Lung (tissue), 12 donors: Measurements from ENCODE around the gene MLH3. TPM values are rescaled to one million over a fixed set of nuclear protein-coding genes. Genes with fewer than 3 reads are reported as not detected.

Experiments
- ATAC-seq: fragments of 200-7000 bp; cut with Tn5 transposase; one replicate; pipeline ENCODE4 v1.9.1; 2020; ENCODE audit warnings: moderate number of reproducible peaks; ENCODE audit not compliant: insufficient read depth, low FRiP score
- DNase-seq, 3 donors: peaks; one replicate each; pipeline ENCODE4 v3.0.0-alpha.2; 2013 to 2017
- H3K27ac ChIP-seq, 2 donors: one replicate each; pipeline ENCODE4 v1.5.1; 2013; ENCODE audit warnings: mild to moderate bottlenecking in 2 of 2, moderate library complexity in 2 of 2, control low read depth in 1 of 2, inconsistent platforms in 1 of 2, low read depth in 1 of 2, low read length in 1 of 2
- H3K27me3 ChIP-seq, 3 donors: one replicate each; pipeline ENCODE4 v1.5.1; 2013; ENCODE audit warnings: low read length in 2 of 3; ENCODE audit not compliant: control insufficient read depth in 3 of 3, insufficient read depth in 3 of 3
- H3K36me3 ChIP-seq, 4 donors: one replicate each; pipeline ENCODE4 v1.5.1; 2013; ENCODE audit warnings: low read length in 4 of 4, mild to moderate bottlenecking in 1 of 4, moderate library complexity in 1 of 4; ENCODE audit not compliant: control insufficient read depth in 4 of 4, insufficient read depth in 4 of 4
- H3K4me1 ChIP-seq, 5 donors: one replicate each; pipeline ENCODE4 v1.5.1; 2013; ENCODE audit warnings: low read length in 5 of 5, mild to moderate bottlenecking in 2 of 5, moderate library complexity in 1 of 5; ENCODE audit not compliant: control insufficient read depth in 5 of 5, insufficient read depth in 5 of 5
- H3K4me3 ChIP-seq: one replicate; pipeline ENCODE4 v1.5.1; 2013; ENCODE audit warnings: mild to moderate bottlenecking, control low read depth, moderate library complexity
- H3K9ac ChIP-seq, 2 donors: one replicate each; pipeline ENCODE4 v1.5.1; 2013; ENCODE audit warnings: low read length in 2 of 2, control low read depth in 1 of 2; ENCODE audit not compliant: insufficient read depth in 1 of 2
- H3K9me3 ChIP-seq, 4 donors: one replicate each; pipeline ENCODE4 v1.5.1; 2013; ENCODE audit warnings: low read length in 3 of 4, mild to moderate bottlenecking in 1 of 4, moderate library complexity in 1 of 4; ENCODE audit not compliant: control insufficient read depth in 4 of 4, insufficient read depth in 3 of 4
- WGBS, 2 donors: extraction: QIAGEN DNeasy Blood & Tissue Kit; methylation state at CpG; one replicate each; pipeline ENCODE4 v1.1.7; 2013; 5-methylcytosine and 5-hydroxymethylcytosine counted together
- polyA plus RNA-seq, 2 donors: library from polyadenylated mRNA; stranded (reverse); fragments of 200-250 nt; gene quantifications; one replicate each; pipeline ENCODE4 v1.2.1, GENCODE V29; 2013
- total RNA-seq, 2 donors: library from RNA; depleted of rRNA in 1 of 2; stranded (reverse); fragments of >200 nt in 1 of 2; gene quantifications; one replicate each; pipeline ENCODE4 v1.2.1, GENCODE V29; 2014 to 2021
- TF ChIP-seq, protein P1 (sequence below): IDR thresholded peaks from 2 replicates; pipeline ENCODE4 v1.5.1; 2012; ENCODE audit warnings: mild to moderate bottlenecking; ENCODE audit errors: control extremely low read depth, extremely low read depth
- donor health status: control.
- donor health status: control.
- donor health status: Bipolar disorder and iron deficiency.
- donor health status: healthy.
- donor health status: DM: yes; HTN: yes; CAD: no.

Gene MLH3
- total and polyA plus RNA-seq, 4 donors, result 10.1 to 60.6 (median 19.9) TPM

DNA sequence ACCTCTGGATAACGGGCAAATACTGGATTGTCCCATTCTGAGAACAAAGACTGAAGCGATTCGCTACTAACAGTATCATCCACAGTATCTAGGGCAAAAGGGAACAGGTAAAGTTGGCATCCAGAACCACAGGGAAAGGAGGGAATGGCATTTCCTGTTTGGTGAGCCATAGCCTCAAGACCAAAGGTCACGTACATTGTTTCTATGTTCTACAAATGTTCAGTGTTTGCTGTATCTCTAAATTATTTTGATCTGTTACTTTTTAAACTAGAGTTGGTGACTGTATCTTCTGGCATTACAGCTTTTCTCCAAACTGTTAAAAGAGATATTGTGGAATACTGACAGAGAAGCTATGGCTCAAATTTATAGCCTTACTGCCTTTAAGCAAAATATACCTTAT is 9.7 kb downstream of the MLH3 start:
- Histone ChIP-seq H3K4me3 (no peak overlapping the region), H3K36me3 (peaks cover 7 to 23% (median 10%) of the 10 kb centered on the region in 4 donors), H3K27me3 (no peaks in the 10 kb centered on the region), H3K9ac (peak overlapping the region in 1 of 2 donors; percentile 59), H3K9me3 (no peaks in the 10 kb centered on the region), H3K4me1 (peaks cover 0 to 53% (median 11%) of the 10 kb centered on the region in 5 donors), H3K27ac (no peak overlapping the region)
- TF ChIP-seq, protein P1, sequence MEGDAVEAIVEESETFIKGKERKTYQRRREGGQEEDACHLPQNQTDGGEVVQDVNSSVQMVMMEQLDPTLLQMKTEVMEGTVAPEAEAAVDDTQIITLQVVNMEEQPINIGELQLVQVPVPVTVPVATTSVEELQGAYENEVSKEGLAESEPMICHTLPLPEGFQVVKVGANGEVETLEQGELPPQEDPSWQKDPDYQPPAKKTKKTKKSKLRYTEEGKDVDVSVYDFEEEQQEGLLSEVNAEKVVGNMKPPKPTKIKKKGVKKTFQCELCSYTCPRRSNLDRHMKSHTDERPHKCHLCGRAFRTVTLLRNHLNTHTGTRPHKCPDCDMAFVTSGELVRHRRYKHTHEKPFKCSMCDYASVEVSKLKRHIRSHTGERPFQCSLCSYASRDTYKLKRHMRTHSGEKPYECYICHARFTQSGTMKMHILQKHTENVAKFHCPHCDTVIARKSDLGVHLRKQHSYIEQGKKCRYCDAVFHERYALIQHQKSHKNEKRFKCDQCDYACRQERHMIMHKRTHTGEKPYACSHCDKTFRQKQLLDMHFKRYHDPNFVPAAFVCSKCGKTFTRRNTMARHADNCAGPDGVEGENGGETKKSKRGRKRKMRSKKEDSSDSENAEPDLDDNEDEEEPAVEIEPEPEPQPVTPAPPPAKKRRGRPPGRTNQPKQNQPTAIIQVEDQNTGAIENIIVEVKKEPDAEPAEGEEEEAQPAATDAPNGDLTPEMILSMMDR, result no peak
- WGBS, 2 donors, result 88 to 90% methylated on average over 4 of the region's 4 CpGs
- DNase-seq (no peak), ATAC-seq (no peak)

- TF ChIP-seq, protein P1, result no peak
- Histone ChIP-seq H3K4me1 (peaks cover 0 to 53% (median 11%) of the 10 kb centered on the region in 5 donors), H3K9me3 (no peaks in the 10 kb centered on the region), H3K36me3 (peaks cover 7 to 26% (median 10%) of the 10 kb centered on the region in 4 donors), H3K4me3 (no peak overlapping the region), H3K27ac (no peak overlapping the region), H3K9ac (no peak overlapping the region), H3K27me3 (no peaks in the 10 kb centered on the region)
- 96 to 98% methylated on average over 2 of the region's 2 CpGs for WGBS, 2 donors
- ATAC-seq, result no peak
- no peak for DNase-seq
Observed at GRCh38 chr14:75040959-75041358, 10.3 kb downstream of the MLH3 start.

GRCh38 chr14:75040507-75040906 is 10.8 kb downstream of the MLH3 start:
- no peak overlapping the region for H3K9ac ChIP-seq
- H3K36me3 ChIP-seq, result peaks cover 7 to 29% (median 12%) of the 10 kb centered on the region in 4 donors
- 70 to 79% methylated on average over 1 of the region's 1 CpG for WGBS, 2 donors
- H3K4me1 ChIP-seq, result peaks cover 0 to 51% (median 11%) of the 10 kb centered on the region in 5 donors
- H3K4me3 ChIP-seq, result no peak overlapping the region
- ATAC-seq, result no peak
- DNase-seq, result no peak
- no peaks in the 10 kb centered on the region for H3K27me3 ChIP-seq
- no peaks in the 10 kb centered on the region for H3K9me3 ChIP-seq
- H3K27ac ChIP-seq, result no peak overlapping the region
- TF ChIP-seq, protein P1, result no peak

DNA sequence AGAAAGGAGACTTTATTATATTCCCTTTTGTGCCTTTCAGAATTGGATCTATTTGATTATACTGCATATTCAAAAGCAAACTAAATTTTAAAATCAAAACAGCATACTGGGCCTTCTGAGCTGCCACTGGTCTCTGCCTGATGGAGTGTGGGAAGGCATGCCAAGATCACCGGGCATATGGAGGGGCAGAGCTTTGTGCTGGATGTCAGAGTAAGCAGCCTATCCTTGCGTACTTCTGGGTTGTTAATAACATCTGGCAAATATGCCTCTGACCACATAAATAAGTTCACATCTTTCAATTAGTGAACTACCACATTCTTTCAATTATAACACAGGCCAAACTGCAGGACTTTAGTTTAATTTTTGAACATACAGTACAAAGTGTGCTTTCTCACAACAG is 18.3 kb downstream of the MLH3 start:
- Histone ChIP-seq H3K4me3 (no peak overlapping the region), H3K27me3 (no peaks in the 10 kb centered on the region), H3K36me3 (peaks cover 17 to 55% (median 25%) of the 10 kb centered on the region in 4 donors), H3K9me3 (no peaks in the 10 kb centered on the region), H3K4me1 (no peaks in the 10 kb centered on the region), H3K27ac (no peak overlapping the region), H3K9ac (no peak overlapping the region)
- TF ChIP-seq, protein P1, result no peak
- DNase-seq (no peak), ATAC-seq (no peak)
- WGBS, 2 donors, result 98 to 99% methylated on average over 2 of the region's 2 CpGs
